Measurements from ENCODE around the gene PHACTR4.

GRCh38 chr1:28456078-28456477 lies 86.5 kb downstream of the PHACTR4 start:
- TF ChIP-seq CTCF (IDR thresholded peaks at IDR 0.05; ENCODE audit: low read depth, low read length, poor library complexity, severe bottlenecking) (no peak), EZH2phosphoT487 (IDR thresholded peaks at IDR 0.05; ENCODE audit: borderline replicate concordance, low read length) (no peak)

Data from DOHH2 (cell line).